NCI-H69 (cell line): ENCODE data around the gene C15orf40.
A peak's percentile ranks its signal among the peaks of the same experiment; 100 is the strongest.
"Not testable (repeated sequence)": the region's sequence is repeated elsewhere in the genome, so short reads cannot be mapped to it uniquely, and the experiment has no call there.

ENCODE experiments used
- DNase-seq: peaks from one replicate; lab custom pipeline; 2025; lab: John Stamatoyannopoulos, UW

Gene C15orf40

GRCh38 chr15:82952158-82953081 lies 59.0 kb downstream of the C15orf40 start, which contains the start of gene HOMER2:
TSS of gene HOMER2 (minus strand) at chr15:82952720. CDS start at chr15:82952535, 185 bp downstream.
- DNase-seq = peak; percentile 84

GRCh38 chr15:82951472-82952157 lies 59.8 kb downstream of the C15orf40 start:
- DNase-seq = peak; percentile 32

- DNase-seq = no peak
Measured at GRCh38 chr15:82950746-82951370, 60.6 kb downstream of the C15orf40 start.

GRCh38 chr15:82950295-82950694 lies 61.1 kb downstream of the C15orf40 start:
- DNase-seq = no peak

DNA sequence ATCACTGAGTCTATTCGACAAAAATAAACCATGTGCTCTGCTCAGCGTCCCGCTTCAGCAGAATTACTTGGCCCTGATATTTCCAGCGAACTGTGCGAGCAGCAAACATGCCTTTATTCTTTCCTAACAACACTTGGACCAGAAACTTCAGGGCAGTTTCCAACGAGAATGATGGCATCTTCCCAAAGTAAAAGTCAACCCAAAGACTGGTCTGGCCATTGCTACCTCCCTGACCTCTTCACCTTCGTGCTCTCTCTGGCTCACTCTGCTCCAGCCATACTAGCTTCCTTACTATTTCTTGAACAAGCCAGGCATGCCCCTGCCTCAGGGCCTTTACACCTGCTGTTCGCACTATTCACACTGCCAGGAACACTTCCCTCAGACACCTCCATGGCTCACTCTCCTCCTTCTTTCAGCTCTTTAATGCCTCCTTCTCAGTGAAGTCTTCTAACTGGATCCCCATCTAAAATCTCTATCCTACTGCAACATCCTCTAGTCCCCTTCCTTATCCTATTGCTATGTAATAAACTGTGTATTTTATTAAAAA lies 65.2 kb downstream of the C15orf40 start:
- no peak for DNase-seq

GRCh38 chr15:82945326-82945725 lies 66.1 kb downstream of the C15orf40 start:
- no peak for DNase-seq

- DNase-seq = no peak
Measured at GRCh38 chr15:82944821-82945220, 66.6 kb downstream of the C15orf40 start.

DNA sequence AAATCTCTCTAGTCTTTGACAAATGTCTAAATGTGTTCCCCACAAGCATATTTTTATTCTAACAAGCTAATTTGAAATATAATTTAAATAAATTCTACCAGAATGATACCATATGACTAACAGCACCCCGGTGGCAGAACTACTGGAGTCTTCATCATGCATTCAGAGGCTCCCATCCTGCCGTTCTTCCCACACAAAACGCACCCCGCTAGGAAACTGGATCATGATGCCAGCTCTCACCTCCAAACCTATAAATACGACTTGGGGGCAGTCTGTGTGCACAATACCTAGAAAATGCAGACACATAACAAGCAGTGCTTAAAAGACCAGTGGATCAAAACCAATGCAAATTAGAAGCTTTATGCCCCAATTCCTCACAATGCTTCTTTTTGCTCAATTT lies 67.4 kb downstream of the C15orf40 start:
- DNase-seq = no peak

GRCh38 chr15:82943176-82943575 lies 68.3 kb downstream of the C15orf40 start:
- no peak for DNase-seq

- DNase-seq = no peak
Measured at GRCh38 chr15:82942691-82943090, 68.7 kb downstream of the C15orf40 start.

GRCh38 chr15:82939678-82940077 lies 71.8 kb downstream of the C15orf40 start:
- not testable (repeated sequence) for DNase-seq
